EH (cell line): ENCODE data around the gene ACTL7A.
A peak's percentile ranks its signal among the peaks of the same experiment; 100 is the strongest.
"Not testable (repeated sequence)": the region's sequence is repeated elsewhere in the genome, so short reads cannot be mapped to it uniquely, and the experiment has no call there.

Experiments used
- DNase-seq: peaks from one replicate; pipeline ENCODE4 v3.0.0-alpha.2; 2015; ENCODE audit warnings: low read depth

ACTL7A gene

GRCh38 chr9:108861997-108862396 is at the start of gene ACTL7A:
ACTL7A (plus strand) TSS chr9:108862266; CDS start chr9:108862323, 57 bp downstream.
- DNase-seq, result no peak

GRCh38 chr9:108812396-108813025 is 49.6 kb upstream of the ACTL7A start:
- no peak for DNase-seq

- DNase-seq, result peak; percentile 67
Measured at GRCh38 chr9:108813951-108814601, 48.0 kb upstream of the ACTL7A start.

- no peak for DNase-seq
Measured at GRCh38 chr9:108815156-108815555, 46.9 kb upstream of the ACTL7A start.

GRCh38 chr9:108816037-108816436 is 46.0 kb upstream of the ACTL7A start:
- DNase-seq, result no peak

- no peak for DNase-seq
Measured at GRCh38 chr9:108823829-108824228, 38.2 kb upstream of the ACTL7A start.

- DNase-seq, result peak; percentile 27
Measured at GRCh38 chr9:108830272-108830671, 31.8 kb upstream of the ACTL7A start.

GRCh38 chr9:108831496-108832178 is 30.4 kb upstream of the ACTL7A start:
- peak; percentile 39 for DNase-seq

- DNase-seq, result no peak
Measured at GRCh38 chr9:108832179-108832500, 29.9 kb upstream of the ACTL7A start.

GRCh38 chr9:108834959-108835665 is 27.0 kb upstream of the ACTL7A start:
- no peak for DNase-seq

GRCh38 chr9:108835831-108836230 is 26.2 kb upstream of the ACTL7A start:
- DNase-seq, result no peak

- no peak for DNase-seq
Measured at GRCh38 chr9:108836319-108836718, 25.7 kb upstream of the ACTL7A start.

- peak; percentile 24 for DNase-seq
Measured at GRCh38 chr9:108836781-108837180, 25.3 kb upstream of the ACTL7A start.

GRCh38 chr9:108837530-108837929 is 24.5 kb upstream of the ACTL7A start:
- DNase-seq, result no peak

- peak; percentile 30 for DNase-seq
Measured at GRCh38 chr9:108838017-108838416, 24.0 kb upstream of the ACTL7A start.

- DNase-seq, result not testable (repeated sequence)
Measured at GRCh38 chr9:108839561-108839960, 22.5 kb upstream of the ACTL7A start.

GRCh38 chr9:108842610-108843295 is 19.3 kb upstream of the ACTL7A start:
- no peak for DNase-seq

- no peak for DNase-seq
Measured at GRCh38 chr9:108844391-108844790, 17.7 kb upstream of the ACTL7A start.

GRCh38 chr9:108844856-108845255 is 17.2 kb upstream of the ACTL7A start:
- no peak for DNase-seq

- no peak for DNase-seq
Measured at GRCh38 chr9:108845507-108845906, 16.6 kb upstream of the ACTL7A start.

- DNase-seq, result no peak
Measured at GRCh38 chr9:108845947-108846346, 16.1 kb upstream of the ACTL7A start.

GRCh38 chr9:108848296-108848695 is 13.8 kb upstream of the ACTL7A start:
- DNase-seq, result not testable (repeated sequence)
